Fibroblast of upper back skin (primary cell): ENCODE measurements around the gene TMEM250.

Experiments
- DNase-seq: peaks from one replicate; pipeline ENCODE4 v3.0.0-alpha.2; 2013

TMEM250 gene

DNA sequence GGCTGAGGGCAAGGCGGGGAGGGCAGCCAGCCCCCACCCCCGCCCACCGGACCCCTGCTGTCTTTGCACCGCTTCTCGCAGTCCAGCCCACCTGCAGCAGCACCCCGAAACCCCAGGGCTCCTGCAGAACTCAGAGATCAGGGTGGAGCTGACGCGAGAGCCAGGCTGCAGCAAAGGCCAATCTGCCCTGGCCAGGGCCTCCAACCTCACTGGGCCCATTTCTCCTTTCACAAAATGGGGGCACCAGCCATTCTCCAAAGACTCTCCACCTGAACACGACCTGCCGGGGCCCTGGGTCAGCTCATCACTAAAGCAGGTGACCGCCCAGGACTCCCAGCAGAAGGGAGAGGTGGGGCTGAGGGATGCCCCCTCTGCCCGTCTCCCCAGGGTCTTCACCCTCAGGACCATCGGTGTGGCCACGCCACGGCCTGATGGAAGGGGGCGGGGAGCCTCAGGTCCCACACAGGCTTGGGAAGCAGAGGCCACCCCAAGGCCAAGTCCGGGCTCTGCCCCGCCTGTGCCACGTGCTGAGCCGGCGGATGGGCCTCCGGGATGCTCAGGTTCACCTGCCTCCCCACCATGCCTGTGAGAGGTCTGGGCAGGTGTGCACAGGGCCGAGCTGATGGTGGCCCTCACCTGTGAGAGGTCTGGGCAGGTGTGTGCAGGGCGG is 36.7 kb downstream of the TMEM250 start:
- DNase-seq, result no peak

DNA sequence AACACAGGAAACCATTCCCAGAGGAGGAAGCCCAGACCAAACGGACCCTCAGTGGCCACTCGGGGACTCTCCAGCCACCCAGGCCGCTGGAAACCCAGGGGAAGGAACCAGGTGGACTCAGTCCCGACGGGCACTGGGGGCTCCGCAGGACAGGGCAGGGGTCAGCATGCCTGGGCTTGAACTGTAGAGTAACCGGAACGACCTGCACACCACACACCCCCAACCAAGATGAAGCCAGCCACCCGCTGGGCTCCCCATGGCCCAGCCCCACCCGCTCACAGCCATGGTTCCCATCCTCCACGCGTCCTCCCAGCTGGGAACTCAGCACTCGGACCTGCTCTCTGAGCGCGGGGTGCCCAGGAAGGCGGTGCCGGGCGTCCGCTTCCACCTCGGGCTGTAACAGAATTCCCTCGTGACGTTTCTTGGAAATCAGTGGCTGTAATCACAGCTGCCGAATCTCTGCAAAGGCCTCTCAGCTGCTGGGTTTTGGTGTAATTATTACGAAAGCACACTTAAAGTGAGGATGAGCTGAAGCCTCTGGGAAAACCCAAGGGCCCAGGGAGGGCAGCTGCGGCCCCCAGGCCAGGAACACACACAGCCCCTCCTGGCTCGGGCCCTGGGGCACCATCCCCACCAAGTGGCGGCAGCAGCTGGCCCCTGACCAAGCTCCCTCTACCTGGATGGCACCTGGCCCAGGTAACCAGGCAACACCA is 37.4 kb downstream of the TMEM250 start:
- DNase-seq, result no peak

DNA sequence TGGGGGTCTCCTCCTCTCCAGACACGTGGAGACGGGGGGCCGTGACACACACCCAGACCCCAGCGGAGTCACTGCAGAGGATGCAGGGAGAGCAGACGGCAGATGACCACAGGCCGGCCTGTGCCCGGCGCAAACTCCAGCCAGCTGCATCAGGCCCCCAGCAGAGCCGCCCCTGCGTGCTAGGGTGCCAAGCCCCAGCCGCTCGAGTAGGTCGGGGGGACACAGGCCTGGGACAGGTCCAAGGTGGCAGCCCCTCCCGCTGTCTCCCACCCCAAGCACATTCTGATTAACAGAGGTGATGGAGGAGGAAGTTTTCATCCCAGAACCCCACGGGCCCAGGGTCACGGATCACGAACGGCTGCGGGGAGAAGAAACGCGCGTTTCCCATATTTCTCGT is 38.0 kb downstream of the TMEM250 start:
- DNase-seq, result no peak

GRCh38 chr9:136079916-136080246 is 38.8 kb downstream of the TMEM250 start:
- DNase-seq, result no peak

DNA sequence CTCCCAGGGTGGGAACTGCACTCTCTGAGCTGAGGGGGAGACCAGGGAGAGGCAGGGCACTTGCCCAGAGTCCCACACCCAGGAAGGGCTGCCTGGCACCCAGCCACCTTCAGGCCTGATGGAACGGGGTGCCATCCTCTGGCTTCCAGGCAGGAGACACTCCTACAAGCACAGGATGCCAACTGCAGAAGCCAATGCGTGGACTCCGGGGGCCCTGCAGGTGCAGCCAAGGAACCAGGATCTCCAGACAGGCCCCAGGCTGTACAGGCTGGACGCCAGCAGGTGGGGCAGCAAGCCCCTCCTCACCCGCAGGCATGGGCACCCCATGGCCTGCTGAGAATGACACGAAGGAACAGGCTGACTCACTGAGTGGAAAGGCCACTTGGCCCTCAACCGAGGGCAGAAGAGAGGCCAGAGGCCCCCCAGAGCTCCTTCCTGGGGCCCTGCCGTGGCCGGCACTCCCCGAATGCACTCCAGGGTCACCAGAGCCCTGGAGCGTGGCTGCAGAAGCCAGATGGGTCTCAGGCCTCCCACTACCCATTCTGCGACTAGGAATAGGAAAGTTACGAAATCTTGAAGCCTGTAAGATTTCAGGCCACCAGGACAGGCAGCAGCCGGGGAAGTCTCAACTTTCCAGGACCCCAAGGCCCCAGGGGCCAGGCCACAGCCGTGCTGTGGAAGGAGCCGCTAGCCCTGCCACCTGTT is 39.3 kb downstream of the TMEM250 start:
- DNase-seq, result no peak

DNA sequence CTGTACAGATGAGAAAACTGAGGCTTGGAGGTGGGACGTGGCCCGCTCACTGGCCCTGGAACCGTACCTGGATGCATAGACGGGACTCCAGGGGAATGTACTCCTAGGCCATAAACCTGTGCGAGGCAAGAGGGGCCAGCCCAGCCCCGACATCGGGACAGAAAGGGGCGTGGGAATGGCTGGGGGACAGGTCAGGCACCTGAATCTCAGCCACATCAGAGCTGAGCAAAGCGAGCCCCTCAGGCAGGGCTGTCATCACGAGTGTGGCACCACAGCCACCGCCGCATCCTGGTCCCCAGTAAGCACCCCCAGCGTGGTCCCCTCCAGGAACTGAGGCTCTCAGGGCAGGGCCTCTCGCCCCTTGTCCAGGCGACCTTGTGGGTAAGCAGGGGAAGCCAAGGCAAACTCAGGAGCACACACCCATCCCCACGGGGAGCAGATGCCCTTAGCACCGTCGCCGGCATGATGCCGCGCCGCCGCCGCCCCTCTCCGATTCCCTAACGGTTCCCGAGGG is 40.1 kb downstream of the TMEM250 start:
- DNase-seq, result no peak

- no peak for DNase-seq
Measured at GRCh38 chr9:136078024-136078423, 40.7 kb downstream of the TMEM250 start.

DNA sequence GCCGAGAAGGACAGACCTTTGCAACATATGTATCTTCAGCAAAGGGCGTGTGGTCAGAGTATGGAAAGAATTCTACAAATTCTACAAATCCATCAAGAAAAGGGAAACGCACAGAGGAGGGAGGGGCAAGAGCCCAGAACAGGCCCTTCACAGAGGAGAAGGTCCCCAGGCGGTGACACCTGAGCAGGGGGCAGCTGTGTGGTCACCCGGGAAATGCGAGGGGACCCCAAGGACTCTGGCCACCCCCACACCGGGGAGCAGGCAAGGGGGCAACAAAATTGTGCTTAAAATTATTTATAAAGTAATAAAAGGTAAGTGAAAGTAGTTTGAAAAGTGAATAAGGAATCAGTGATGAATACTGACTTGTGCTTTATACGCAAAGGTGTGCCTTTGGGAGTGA is 41.2 kb downstream of the TMEM250 start:
- no peak for DNase-seq

DNA sequence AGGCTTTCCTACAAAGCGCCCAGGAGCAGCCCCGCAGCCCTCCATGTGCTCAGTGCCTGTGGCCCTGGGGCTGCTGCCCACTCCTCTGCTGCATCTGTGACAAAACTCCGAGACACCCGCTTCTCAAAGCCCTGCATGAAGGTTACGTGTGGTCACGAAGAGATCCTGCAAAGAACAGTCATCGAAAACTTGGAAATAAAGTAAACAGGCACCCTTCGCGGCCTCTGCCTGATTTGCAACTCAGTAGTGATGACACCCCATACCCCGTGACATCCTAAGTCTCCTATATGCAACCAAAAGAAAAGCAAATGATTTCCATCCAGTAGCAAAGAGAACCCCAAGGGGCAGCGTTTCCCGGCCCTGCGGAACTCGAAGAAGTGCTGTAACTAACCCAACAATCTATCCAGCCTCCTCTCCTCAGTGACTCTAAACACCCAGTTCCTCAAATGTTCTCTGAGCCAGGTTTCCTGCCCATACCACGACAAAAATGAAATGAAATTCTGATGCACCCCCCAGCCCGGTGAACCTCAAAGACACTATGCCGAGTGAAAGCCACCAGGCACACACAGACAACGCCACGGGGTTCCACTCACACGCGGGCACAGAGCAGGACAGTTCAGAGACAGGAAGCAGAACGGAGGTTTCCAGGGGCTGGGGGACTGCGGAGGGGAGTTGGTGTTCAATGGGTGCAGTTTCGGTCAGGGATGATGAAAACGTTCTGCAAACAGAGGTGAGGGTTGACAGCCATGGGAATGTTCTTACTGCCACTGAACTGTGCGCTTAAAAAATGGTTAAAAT is 42.6 kb downstream of the TMEM250 start:
- DNase-seq, result no peak

DNA sequence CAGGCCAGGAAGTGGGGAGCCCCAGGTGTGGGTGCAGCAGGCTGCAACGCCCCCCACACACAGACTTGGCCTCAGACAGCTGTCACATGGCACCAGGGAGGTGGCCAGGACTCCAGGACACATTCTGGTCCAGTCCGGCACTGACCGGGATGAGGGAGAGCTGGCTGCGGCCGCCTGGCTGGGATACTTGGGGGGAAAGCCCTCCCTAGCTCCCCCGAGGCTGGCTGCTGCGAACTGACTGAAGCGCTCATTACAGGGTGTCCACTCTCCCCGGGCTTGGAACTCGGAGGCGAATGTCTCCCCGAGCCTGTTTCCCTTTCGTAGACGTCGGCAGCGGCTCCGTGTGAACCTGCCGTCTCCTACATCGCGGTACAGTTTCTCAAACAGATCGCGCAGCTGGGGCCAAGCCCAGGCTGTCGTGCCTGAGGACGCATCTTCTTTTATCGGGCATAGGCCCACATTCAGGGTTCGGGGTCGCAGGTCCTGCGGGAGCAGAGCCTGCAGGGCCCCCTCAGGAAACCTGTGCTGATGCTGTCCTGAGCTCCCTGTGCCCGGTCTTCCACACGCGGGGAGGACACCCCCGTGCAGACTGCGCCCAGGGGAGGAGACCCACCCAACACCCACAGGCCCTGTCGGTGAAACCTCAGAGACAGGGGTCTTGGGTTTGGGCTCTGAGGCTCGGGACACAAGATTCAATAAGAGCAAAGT is 43.4 kb downstream of the TMEM250 start:
- DNase-seq, result no peak

- no peak for DNase-seq
Measured at GRCh38 chr9:136074706-136075105, 44.0 kb downstream of the TMEM250 start.
